HEK293T (cell line): ENCODE results near the gene KIF5B.
"Not testable (repeated sequence)": the region's sequence is repeated elsewhere in the genome, so short reads cannot be mapped to it uniquely, and the experiment has no call there.

Experiments used
- FOXK2 ChIP-seq: fragments of 450-650 bp; IDR thresholded peaks from 2 replicates; pipeline ENCODE4 v1.6.1; 2016; ENCODE audit warnings: mild to moderate bottlenecking
- FOXM1 ChIP-seq: fragments of 450-650 bp; IDR thresholded peaks from 2 replicates; pipeline ENCODE4 v1.6.1; 2017; ENCODE audit warnings: mild to moderate bottlenecking, borderline replicate concordance
- HDGF ChIP-seq: fragments of 450-650 bp; IDR thresholded peaks from 2 replicates; pipeline ENCODE4 v1.6.1; 2017; ENCODE audit warnings: antibody characterized with exemption, borderline replicate concordance
- L3MBTL2 ChIP-seq: fragments of 450-650 bp; conservative IDR thresholded peaks from 2 replicates; pipeline ENCODE4 v1.6.1; 2016; ENCODE audit warnings: mild to moderate bottlenecking
- NFRKB ChIP-seq: fragments of 450-650 bp; IDR thresholded peaks from 2 replicates; pipeline ENCODE4 v1.6.1; 2016; ENCODE audit warnings: mild to moderate bottlenecking, moderate library complexity
- SUZ12 ChIP-seq: fragments of 450-650 bp; IDR thresholded peaks from 2 replicates; pipeline ENCODE4 v1.6.1; 2016; ENCODE audit warnings: mild to moderate bottlenecking
- TARDBP ChIP-seq: fragments of 450-650 bp; IDR thresholded peaks from 2 replicates; pipeline ENCODE4 v1.6.1; 2016

- TF ChIP-seq NFRKB, L3MBTL2, FOXM1, TARDBP, SUZ12, FOXK2, HDGF: not testable (repeated sequence)
These were observed 2.8 kb downstream of the KIF5B start for GRCh38 chr10:32053392-32053791.
